Muscle layer of duodenum (tissue), 2 donors: Measurements from ENCODE around the gene PDGFD.

Source experiments
- H3K27ac ChIP-seq: one replicate; pipeline ENCODE4 v1.7.0; 2013; ENCODE audit warnings: mild to moderate bottlenecking, low read length
- H3K27me3 ChIP-seq: one replicate; pipeline ENCODE4 v1.7.0; 2013; ENCODE audit warnings: low read depth, mild to moderate bottlenecking, control low read depth, low read length
- H3K36me3 ChIP-seq, 2 donors: one replicate each; pipeline ENCODE4 v1.7.0; 2013; ENCODE audit warnings: low read length in 2 of 2, control low read depth in 1 of 2, mild to moderate bottlenecking in 1 of 2; ENCODE audit not compliant: insufficient read depth in 2 of 2, control insufficient read depth in 1 of 2
- H3K4me1 ChIP-seq, 2 donors: one replicate each; pipeline ENCODE4 v1.7.0; 2013; ENCODE audit warnings: low read length in 2 of 2, mild to moderate bottlenecking in 2 of 2, control low read depth in 1 of 2, moderate library complexity in 1 of 2; ENCODE audit not compliant: insufficient read depth in 2 of 2, control insufficient read depth in 1 of 2
- H3K4me3 ChIP-seq, 2 donors: one replicate each; pipeline ENCODE4 v1.7.0; 2013; ENCODE audit warnings: low read length in 2 of 2, low read depth in 1 of 2, mild to moderate bottlenecking in 1 of 2
- H3K9me3 ChIP-seq, 2 donors: one replicate each; pipeline ENCODE4 v1.7.0; 2013; ENCODE audit warnings: low read length in 2 of 2, control low read depth in 1 of 2, mild to moderate bottlenecking in 1 of 2; ENCODE audit not compliant: control insufficient read depth in 1 of 2
- donor health status: healthy.

Gene PDGFD

DNA sequence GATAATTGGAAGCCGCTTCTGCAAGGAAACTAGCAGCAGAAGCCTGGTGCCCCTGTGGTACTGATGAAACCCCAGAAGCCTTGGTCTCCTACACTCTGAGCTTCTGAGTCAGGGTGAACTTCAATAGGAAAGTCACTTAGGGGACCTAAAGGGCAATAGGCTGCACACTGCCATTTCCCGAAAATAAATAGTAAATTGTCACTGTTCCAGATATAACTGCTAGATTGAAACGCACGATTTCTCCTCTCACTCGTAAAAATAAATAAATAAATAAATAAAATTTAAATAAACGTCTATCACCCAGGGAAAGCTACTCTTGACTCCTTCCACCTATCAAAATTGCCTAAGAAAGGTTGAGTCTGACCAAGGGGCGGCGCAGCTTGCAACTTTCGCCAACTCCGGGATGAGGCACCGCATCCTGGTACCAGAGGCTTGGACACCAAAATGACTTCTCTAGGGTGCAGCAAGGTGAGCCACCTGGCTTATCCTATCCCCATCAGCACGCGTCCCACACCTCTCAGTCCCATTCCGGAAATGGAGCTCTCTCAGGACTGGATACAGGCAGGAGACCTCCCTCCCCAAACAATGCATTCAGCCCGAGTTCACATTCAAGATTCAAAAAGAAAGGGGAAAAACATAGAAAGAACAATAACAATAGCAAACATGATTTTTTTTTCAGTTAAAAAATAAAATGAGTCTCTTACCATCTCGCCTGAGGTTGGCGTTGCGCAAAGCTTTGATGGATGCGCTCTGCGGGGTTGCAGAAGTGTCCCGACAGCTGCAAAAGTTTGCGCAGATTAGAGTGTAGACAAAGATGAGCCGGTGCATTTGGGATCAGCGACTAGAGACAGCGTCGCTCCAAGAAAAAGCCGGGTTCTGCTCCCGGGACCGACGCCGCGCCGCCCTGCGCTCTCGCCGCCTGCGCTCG is 583 bp downstream of the PDGFD start:
- Histone ChIP-seq H3K27me3 (no peaks in the 10 kb centered on the region), H3K36me3 (no peaks in the 10 kb centered on the region), H3K4me1 (peaks cover 0 to 8% of the 10 kb centered on the region in 2 donors), H3K9me3 (no peaks in the 10 kb centered on the region), H3K27ac (no peak overlapping the region), H3K4me3 (peak overlapping the region; percentile 61 to 85)

DNA sequence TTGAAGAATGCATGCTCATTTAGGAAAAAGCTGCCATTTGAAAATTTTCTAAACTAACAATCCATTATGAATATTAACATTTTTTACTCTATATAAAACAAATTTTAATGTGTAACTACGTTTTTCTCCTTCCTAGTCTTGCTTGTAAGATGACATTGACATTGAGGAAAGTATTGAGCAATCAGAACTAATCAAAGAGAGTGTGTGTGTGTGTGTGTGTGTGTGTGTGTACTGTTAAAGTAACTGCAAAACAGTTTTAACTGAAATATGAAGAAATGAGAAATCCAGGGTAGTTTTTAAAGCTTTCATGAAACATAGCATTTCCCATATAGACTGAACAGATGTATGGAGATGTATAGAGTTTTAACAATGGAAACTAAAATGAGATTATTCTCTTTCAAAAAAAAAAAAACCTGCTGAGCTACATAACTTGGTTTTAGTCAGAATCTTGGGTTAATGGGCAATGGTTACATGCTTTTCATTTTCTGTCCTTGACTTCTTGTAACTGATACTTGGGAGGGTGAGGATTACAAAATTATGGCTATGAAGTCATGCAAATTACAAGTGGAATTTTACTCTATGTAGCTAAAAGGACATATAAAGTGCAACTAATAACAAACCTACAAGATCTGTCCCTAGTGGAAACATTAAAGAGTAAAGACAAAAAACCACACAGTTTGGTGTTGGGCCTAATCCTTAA is 2.0 kb downstream of the PDGFD start:
- Histone ChIP-seq H3K27me3 (no peaks in the 10 kb centered on the region), H3K4me3 (no peak overlapping the region), H3K36me3 (no peaks in the 10 kb centered on the region), H3K4me1 (peaks cover 0 to 8% of the 10 kb centered on the region in 2 donors), H3K9me3 (no peaks in the 10 kb centered on the region), H3K27ac (no peak overlapping the region)

DNA sequence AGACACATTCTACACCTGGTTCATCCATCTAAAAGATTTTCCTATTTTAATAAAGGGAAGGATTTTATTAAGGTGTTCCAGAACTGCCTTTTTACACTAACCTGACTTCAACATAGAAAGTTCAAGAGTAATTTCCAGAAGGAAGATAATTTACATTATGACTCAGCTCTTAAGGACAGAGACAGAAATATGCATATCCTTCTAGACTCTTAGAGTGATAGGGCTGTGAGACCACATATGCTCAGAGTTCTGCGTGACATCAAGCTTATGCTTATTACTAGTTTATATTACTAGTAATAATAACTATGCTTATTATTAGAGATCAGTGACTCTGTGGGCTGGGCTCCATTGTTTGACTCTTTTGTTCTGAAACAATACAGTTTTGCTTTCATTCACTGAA is 4.6 kb downstream of the PDGFD start:
- Histone ChIP-seq H3K9me3 (no peaks in the 10 kb centered on the region), H3K36me3 (no peaks in the 10 kb centered on the region), H3K27me3 (no peaks in the 10 kb centered on the region), H3K27ac (no peak overlapping the region), H3K4me1 (peaks cover 0 to 8% of the 10 kb centered on the region in 2 donors), H3K4me3 (no peak overlapping the region)

DNA sequence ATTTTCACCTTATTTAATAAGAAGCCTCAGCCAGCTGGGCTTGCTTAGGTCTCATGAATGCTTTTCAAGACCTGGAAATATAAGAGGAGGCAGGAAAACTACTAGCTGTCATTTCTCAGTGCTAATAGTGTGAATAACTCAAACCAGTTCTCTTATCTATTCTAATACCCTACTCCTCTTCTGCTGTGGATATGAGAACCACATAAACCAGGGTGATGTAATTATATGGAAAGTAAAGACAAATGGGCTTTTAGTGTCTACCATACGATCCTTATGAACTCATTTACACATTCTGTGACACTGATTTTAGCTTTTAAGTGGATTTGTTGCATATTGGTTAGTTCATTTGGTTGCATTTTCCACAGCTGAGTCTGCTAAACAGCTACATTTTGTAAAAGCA is 8.6 kb downstream of the PDGFD start:
- Histone ChIP-seq H3K27ac (no peak overlapping the region), H3K4me1 (no peaks in the 10 kb centered on the region), H3K4me3 (no peak overlapping the region), H3K36me3 (no peaks in the 10 kb centered on the region), H3K9me3 (no peaks in the 10 kb centered on the region), H3K27me3 (no peaks in the 10 kb centered on the region)

DNA sequence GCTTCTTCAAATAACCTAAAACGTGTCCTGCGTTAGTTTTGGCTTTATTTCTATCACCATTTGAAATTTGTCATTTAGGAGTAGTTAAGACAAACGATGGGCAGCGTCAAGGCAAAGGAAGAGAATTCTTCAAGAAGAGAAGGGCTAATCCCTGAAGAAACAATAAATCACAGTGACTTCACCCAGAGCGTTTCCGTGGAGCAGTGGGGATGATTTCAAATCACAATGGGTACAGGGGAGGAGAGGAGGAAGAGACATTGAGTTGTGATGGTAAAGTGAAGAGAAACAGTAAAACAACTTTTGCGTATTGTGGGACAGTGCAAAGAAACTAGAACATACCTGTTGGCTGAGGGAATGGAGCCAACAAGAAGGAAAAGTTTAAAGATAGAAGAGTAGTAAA is 9.7 kb downstream of the PDGFD start:
- no peaks in the 10 kb centered on the region for H3K36me3 ChIP-seq
- H3K27me3 ChIP-seq, result no peaks in the 10 kb centered on the region
- no peaks in the 10 kb centered on the region for H3K9me3 ChIP-seq
- no peak overlapping the region for H3K4me3 ChIP-seq
- H3K4me1 ChIP-seq, result no peaks in the 10 kb centered on the region
- H3K27ac ChIP-seq, result no peak overlapping the region

DNA sequence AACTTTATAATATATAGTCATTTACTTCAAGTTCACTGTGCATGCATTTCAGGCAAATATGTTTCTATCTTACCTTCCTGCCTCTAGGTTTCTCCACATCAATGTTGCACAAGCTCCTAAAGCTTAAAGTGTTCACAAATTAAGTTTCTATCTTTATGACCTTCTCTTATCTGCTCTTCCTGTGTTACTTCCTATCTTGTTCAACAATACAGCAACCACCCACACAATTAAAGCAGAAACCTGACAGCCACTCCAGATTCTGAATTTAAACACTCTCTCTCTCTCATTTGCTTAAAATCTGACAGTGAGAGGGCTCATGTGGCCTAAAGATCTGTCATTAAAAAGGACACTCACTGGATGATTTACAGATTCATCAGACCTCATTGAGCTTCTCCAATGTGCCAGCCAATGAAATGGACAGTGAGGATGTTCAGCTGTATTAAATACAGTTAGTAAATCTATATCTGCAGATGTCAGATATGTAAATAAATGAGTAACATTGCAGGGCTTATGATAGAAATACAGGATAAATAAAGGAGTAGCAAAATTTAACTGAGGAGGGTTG is 10.9 kb downstream of the PDGFD start:
- Histone ChIP-seq H3K4me1 (no peaks in the 10 kb centered on the region), H3K27me3 (no peaks in the 10 kb centered on the region), H3K4me3 (no peak overlapping the region), H3K36me3 (no peaks in the 10 kb centered on the region), H3K27ac (no peak overlapping the region), H3K9me3 (no peaks in the 10 kb centered on the region)

DNA sequence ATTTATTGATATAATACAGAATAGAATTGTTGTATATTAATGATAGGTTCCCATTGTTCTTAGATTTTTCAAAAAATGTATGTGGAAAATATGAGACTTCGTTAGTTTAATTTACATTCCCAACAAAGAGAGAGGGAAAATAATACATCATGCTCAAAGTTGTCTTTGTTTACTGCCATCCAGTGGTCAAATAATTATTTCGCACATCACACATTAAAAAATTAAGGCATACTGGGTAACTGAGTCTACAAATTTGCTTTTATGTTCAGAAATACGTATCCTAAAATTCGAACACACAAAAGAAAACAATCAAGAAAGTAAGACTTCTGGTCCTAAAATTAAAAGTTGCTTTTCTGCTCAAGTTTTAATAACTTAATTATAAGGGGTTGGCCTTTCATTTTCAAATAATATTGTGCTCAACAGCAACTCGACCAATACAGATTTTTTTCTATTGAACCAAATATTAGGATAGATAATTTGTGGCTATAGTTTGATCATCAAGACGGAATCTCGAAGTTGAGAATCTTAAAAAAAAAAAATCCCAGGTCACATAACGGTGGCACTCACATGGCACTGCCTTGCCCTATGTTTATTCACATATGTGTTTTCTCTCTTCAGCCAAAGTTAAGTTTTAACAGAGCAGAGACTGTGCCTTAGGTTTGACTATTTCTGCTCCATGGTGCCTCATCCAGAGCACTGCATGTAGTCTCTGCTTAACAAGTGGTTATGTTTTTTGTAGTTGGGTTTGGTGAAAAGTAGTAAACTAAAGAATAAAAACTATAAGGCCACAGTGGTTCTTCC is 12.3 kb downstream of the PDGFD start:
- Histone ChIP-seq H3K4me1 (no peaks in the 10 kb centered on the region), H3K27me3 (no peaks in the 10 kb centered on the region), H3K27ac (no peak overlapping the region), H3K9me3 (no peaks in the 10 kb centered on the region), H3K4me3 (no peak overlapping the region), H3K36me3 (no peaks in the 10 kb centered on the region)

DNA sequence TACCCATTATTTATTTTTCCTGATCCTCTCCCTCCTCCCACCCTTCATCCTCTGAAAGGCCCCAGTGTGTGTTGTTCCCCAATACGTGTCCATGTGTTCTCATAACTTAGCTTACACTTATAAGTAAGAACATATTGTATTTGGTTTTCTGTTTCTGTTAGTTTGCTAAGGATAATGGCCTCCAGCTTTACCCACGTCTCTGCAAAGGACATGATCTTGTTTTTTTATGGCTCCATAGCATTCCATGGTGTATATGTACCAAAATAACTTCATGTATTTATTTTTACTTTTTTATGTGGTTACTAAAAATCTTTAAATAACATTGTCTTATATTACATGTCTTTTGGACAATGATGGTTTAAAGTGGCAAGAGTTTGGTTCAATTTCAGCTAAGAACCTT is 15.2 kb downstream of the PDGFD start:
- Histone ChIP-seq H3K9me3 (no peaks in the 10 kb centered on the region), H3K4me1 (no peaks in the 10 kb centered on the region), H3K36me3 (no peaks in the 10 kb centered on the region), H3K4me3 (no peak overlapping the region), H3K27ac (no peak overlapping the region), H3K27me3 (no peaks in the 10 kb centered on the region)

DNA sequence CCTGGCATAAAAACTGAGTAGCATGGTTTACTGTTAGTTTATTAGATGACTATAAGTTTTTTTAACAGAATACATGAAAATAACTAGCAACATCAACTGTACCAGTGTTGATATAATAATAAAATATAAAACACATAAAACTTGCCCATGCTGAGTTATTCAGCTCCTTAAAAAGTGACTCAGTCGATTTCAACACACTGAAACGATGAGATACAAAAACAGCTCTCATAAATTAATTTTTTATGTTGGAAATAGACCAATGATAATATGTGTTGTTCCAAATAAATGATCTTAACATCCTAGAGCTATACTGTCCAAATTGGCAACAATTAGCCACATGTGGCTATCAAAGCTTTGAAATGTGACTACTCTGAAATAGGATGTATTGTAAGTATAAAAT is 15.9 kb downstream of the PDGFD start:
- no peaks in the 10 kb centered on the region for H3K36me3 ChIP-seq

DNA sequence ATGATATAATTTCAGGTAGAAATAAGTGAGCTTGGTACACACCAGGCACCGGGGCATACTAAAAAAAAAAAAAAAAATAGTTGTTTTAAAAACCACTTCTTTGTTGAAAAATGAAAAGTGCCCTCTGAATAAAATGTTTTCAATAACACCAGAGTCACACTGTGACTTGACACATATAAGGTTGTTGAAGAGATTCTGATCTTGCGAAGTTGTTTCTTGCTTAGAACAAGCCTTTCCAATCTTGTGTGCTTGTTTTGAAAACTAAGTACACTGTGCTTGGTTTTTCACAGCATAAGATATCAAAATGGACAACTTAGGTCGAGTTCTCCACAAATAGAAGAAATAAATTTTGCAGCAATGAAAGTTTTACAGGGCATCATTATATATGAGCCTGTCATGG is 17.0 kb downstream of the PDGFD start:
- Histone ChIP-seq H3K4me1 (no peaks in the 10 kb centered on the region), H3K36me3 (no peaks in the 10 kb centered on the region), H3K27ac (no peak overlapping the region), H3K27me3 (no peaks in the 10 kb centered on the region), H3K4me3 (no peak overlapping the region), H3K9me3 (no peaks in the 10 kb centered on the region)

More for the DNA sequence above, 15.9 kb downstream of the PDGFD start:
- H3K9me3 ChIP-seq, result no peaks in the 10 kb centered on the region
- no peak overlapping the region for H3K4me3 ChIP-seq
- no peaks in the 10 kb centered on the region for H3K27me3 ChIP-seq
- no peaks in the 10 kb centered on the region for H3K4me1 ChIP-seq
- H3K27ac ChIP-seq, result no peak overlapping the region

DNA sequence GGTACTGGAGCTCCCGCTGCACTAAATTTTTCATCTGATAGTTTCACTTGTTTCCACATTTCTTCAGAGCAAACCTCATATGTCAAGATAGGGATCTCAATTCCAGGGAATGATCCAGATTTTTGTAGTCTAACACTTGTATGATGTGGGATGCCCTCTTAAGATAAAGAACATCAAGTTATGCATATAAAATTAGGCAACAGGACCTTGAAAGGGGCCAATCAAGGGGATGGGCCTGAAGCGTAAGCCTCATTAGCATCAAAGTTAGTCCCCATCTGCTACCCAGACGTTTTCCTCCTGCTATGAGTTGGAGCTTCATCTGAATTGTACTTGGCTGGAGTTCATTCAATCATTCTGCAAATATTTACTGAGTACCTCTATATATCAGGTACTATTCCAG is 17.5 kb downstream of the PDGFD start:
- H3K27ac ChIP-seq, result no peak overlapping the region
- no peaks in the 10 kb centered on the region for H3K27me3 ChIP-seq
- no peaks in the 10 kb centered on the region for H3K4me1 ChIP-seq
- H3K4me3 ChIP-seq, result no peak overlapping the region
- no peaks in the 10 kb centered on the region for H3K36me3 ChIP-seq
- no peaks in the 10 kb centered on the region for H3K9me3 ChIP-seq
